ENCODE data around the gene PCNA. TPM values are rescaled to one million over a fixed set of nuclear protein-coding genes. Genes with fewer than 3 reads are reported as not detected.
"Not testable (repeated sequence)": the region's sequence is repeated elsewhere in the genome, so short reads cannot be mapped to it uniquely, and the experiment has no call there.

Gene PCNA
- total RNA-seq, 4 donors from 2014 or later, result 25.0 to 37.8 (median 35.9) TPM

DNA sequence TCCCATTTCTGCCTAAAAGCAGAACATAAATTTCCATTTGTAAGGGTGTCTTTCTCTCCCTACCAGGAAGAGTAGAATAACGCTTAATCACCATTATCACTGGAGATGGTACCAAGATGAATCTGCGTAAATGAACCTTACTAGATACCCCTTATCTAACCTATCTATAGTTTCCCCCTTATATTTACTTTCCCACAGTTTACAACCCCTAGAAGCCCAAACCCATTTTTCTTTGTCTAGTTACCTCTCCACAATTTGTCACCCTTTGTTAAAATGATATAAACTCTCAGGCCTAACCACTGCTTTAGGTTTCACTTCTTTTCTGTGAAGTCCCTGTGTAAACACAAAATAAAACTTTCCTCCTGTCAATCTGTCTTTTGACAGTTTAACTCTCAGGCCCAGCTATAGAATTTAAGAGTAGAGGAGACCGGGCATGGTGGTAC, 45.5 kb downstream of the PCNA start:
- intact Hi-C loops (cut with DNase I), result no loop called here
- peak overlapping the region in 2 of 4 donors; percentile 40 to 53 for H3K27ac ChIP-seq (replicated peaks in 1 of 4)
- no peak overlapping the region for H3K4me3 ChIP-seq
- peaks cover 14 to 22% (median 18%) of the 10 kb centered on the region in 4 donors for H3K4me1 ChIP-seq
- no peak for DNase-seq (ENCODE audit: extremely low spot score)
- H3K36me3 ChIP-seq, result no peaks in the 10 kb centered on the region
- H3K9me3 ChIP-seq, result no peaks in the 10 kb centered on the region
- no peaks in the 10 kb centered on the region for H3K27me3 ChIP-seq
- WGBS, result 78% methylated on average over 3 of the region's 3 CpGs
- TF ChIP-seq, protein P1, sequence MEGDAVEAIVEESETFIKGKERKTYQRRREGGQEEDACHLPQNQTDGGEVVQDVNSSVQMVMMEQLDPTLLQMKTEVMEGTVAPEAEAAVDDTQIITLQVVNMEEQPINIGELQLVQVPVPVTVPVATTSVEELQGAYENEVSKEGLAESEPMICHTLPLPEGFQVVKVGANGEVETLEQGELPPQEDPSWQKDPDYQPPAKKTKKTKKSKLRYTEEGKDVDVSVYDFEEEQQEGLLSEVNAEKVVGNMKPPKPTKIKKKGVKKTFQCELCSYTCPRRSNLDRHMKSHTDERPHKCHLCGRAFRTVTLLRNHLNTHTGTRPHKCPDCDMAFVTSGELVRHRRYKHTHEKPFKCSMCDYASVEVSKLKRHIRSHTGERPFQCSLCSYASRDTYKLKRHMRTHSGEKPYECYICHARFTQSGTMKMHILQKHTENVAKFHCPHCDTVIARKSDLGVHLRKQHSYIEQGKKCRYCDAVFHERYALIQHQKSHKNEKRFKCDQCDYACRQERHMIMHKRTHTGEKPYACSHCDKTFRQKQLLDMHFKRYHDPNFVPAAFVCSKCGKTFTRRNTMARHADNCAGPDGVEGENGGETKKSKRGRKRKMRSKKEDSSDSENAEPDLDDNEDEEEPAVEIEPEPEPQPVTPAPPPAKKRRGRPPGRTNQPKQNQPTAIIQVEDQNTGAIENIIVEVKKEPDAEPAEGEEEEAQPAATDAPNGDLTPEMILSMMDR (IDR thresholded peaks at IDR 0.05), result no peak
- no peak for TF ChIP-seq POLR2A (IDR thresholded peaks at IDR 0.05; ENCODE audit: low read depth)
- no peak for TF ChIP-seq EP300 (IDR thresholded peaks at IDR 0.05)

DNA sequence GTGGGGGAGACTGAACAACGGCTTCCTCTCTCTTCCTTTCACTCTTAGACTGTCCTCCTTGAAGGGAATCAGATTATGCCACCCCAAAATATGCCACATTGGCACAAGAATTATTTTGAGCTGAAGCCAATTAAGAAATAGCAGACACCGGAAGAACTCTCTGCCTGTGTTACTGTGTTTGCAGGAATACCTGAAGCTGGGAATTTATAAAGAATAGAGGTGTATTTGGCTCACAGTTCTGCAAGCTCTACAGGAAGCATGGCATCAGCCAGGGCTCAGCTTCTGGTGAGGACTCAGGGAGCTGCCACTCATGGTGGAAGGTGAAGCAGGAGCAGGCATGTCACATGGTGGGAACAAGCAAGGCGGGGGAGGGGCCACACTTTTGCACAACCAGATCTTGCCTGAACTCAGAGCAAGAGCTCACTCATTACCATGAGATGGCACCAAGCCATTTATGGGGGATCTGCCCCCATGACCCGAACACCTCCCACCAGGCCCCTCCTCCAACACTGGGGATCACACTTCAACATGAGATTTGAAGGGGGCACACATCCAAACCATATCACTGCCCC, 46.0 kb downstream of the PCNA start:
- intact Hi-C loops (cut with DNase I), result no loop called here
- TF ChIP-seq EP300 (IDR thresholded peaks at IDR 0.05), result no peak
- no peak for TF ChIP-seq POLR2A (IDR thresholded peaks at IDR 0.05; ENCODE audit: low read depth)
- no peak for TF ChIP-seq POLR2AphosphoS5 (IDR thresholded peaks at IDR 0.05)
- TF ChIP-seq, protein P1 (IDR thresholded peaks at IDR 0.05), result no peak
- Histone ChIP-seq H3K9me3 (no peaks in the 10 kb centered on the region), H3K36me3 (no peaks in the 10 kb centered on the region), H3K27me3 (no peaks in the 10 kb centered on the region), H3K4me1 (peaks cover 14 to 18% (median 16%) of the 10 kb centered on the region in 4 donors), H3K4me3 (no peak overlapping the region), H3K27ac (replicated peaks in 1 of 4) (peak overlapping the region; percentile 32 to 53 (median 37))
- DNase-seq (ENCODE audit: extremely low spot score), result no peak
- WGBS, result 77% methylated on average over 4 of the region's 4 CpGs

DNA sequence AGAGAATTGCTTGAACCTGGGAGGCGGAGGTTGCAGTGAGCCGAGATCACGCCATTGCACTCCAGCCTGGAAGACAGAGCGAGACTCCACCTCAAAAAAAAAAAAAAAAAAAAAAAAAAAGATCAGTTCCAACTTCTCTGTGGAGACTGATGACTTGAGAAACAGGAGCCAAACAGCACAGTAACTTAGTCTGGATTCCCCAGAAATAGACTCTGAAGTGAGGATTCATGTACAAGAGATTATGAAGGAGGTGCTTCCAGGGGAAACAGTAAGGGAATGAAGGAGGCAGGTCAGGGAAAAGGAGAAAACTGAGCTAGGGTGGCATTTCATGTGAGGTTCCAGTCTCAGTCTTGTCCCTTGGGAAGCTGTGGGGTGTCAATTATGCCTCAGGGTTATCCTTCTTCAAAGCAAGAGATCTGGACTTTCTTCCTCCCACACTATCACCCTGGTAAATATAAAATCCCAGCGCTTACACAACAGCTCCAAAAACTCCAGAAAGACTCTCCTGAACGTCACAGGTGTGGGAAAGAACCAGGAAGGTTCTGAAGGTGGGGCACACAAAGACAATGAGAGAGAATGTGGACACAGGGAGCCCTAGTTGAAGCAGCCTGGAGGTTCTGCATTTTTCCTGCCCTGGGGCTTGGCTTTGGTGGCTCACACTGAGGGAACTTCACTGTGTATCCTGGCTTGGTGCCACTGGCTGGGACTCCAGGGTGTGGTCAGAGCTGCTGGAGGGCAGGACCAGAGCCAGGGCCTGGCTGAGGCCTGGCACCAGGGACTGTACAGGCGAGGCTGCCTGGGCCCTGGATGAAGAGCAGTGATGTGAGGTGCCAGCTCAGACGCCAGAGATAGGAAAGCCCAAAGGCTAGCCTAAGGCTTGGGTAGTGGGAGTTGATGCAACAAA, 46.8 kb downstream of the PCNA start:
- no peaks in the 10 kb centered on the region for H3K27me3 ChIP-seq
- intact Hi-C loops (cut with DNase I), result no loop called here
- no peak overlapping the region for H3K4me3 ChIP-seq
- 71% methylated on average over 8 of the region's 8 CpGs for WGBS
- peaks cover 14 to 16% (median 14%) of the 10 kb centered on the region in 4 donors for H3K4me1 ChIP-seq
- H3K27ac ChIP-seq (replicated peaks in 1 of 4), result peak overlapping the region; percentile 32 to 53 (median 37)
- no peaks in the 10 kb centered on the region for H3K36me3 ChIP-seq
- TF ChIP-seq EP300 (IDR thresholded peaks at IDR 0.05), result no peak
- TF ChIP-seq, protein P1 (IDR thresholded peaks at IDR 0.05), result no peak
- no peak for TF ChIP-seq POLR2A (IDR thresholded peaks at IDR 0.05; ENCODE audit: low read depth)
- TF ChIP-seq POLR2AphosphoS5 (IDR thresholded peaks at IDR 0.05), result no peak
- DNase-seq (ENCODE audit: extremely low spot score), result no peak
- H3K9me3 ChIP-seq, result no peaks in the 10 kb centered on the region

DNA sequence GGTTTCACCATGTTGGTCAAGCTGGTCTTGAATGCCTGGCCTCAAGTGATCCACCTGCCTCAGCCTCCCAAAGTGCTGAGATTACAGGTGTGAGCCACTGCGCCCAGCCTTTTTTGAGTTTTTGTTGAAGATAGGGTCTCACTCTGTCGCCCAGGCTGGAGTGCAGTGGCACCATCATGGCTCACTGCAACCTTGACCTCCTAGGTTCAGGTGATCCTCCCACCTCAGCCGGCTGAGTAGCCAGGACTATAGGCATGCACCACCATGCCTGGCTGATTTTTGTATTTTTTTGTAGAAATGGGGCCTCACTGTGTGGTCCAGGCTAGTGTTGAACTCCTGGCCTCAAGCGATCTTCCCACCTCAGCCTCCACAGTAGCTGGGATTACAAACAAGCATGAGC, 47.8 kb downstream of the PCNA start:
- H3K27me3 ChIP-seq; H3K27ac ChIP-seq (replicated peaks in 1 of 4); H3K9me3 ChIP-seq; H3K36me3 ChIP-seq; DNase-seq (ENCODE audit: extremely low spot score); intact Hi-C loops (cut with DNase I); H3K4me3 ChIP-seq: not testable (repeated sequence)
- 97% methylated on average over 4 of the region's 4 CpGs for WGBS
- H3K4me1 ChIP-seq, result peaks cover 14 to 16% (median 14%) of the 10 kb centered on the region in 4 donors

DNA sequence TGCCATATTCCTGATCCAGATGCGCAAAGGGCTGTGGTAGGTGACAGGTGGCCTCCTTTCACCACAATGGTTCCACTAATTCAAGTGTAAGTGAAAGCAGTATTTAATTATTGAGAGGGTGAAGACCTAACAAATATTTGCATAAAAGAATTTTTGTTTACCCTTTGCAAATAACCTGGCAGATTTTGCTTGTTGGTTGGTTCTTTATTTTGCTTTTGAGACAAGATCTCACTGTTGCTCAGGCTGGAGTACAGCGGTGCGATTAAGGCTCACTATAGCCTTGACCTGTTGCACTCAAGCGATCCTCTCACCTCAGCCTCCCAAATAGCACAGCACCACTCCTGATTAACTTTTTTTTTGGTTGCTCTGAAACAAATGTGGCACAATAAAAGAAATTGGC, 49.2 kb downstream of the PCNA start:
- no peak for DNase-seq (ENCODE audit: extremely low spot score)
- no peak overlapping the region for H3K27ac ChIP-seq (replicated peaks in 1 of 4)
- no peak for TF ChIP-seq EP300 (IDR thresholded peaks at IDR 0.05)
- TF ChIP-seq POLR2A (IDR thresholded peaks at IDR 0.05; ENCODE audit: low read depth), result no peak
- no peaks in the 10 kb centered on the region for H3K9me3 ChIP-seq
- intact Hi-C loops (cut with DNase I), result no loop called here
- H3K4me1 ChIP-seq, result peaks cover 14 to 20% (median 14%) of the 10 kb centered on the region in 4 donors
- 98% methylated on average over 4 of the region's 4 CpGs for WGBS
- no peaks in the 10 kb centered on the region for H3K27me3 ChIP-seq
- H3K36me3 ChIP-seq, result no peaks in the 10 kb centered on the region
- no peak overlapping the region for H3K4me3 ChIP-seq

Data from esophagus muscularis mucosa (tissue), 4 donors.